Superior temporal gyrus (tissue), 1 donor: Measurements from ENCODE around the gene NINJ2.

Experiments
- DNase-seq: peaks from one replicate; pipeline ENCODE4 v3.0.0-alpha.2; 2016; ENCODE audit errors: extremely low spot score

Gene NINJ2

GRCh38 chr12:531951-532585 lies 131.2 kb downstream of the NINJ2 start:
- no peak for DNase-seq

GRCh38 chr12:530821-531220 lies 132.4 kb downstream of the NINJ2 start:
- DNase-seq, result no peak

GRCh38 chr12:530308-530707 lies 132.9 kb downstream of the NINJ2 start:
- peak; percentile 33 for DNase-seq

- DNase-seq, result no peak
Measured at GRCh38 chr12:527729-528128, 135.5 kb downstream of the NINJ2 start.

- DNase-seq, result no peak
Measured at GRCh38 chr12:527241-527640, 136.0 kb downstream of the NINJ2 start.

- DNase-seq, result no peak
Measured at GRCh38 chr12:526089-526488, 137.2 kb downstream of the NINJ2 start.

- DNase-seq, result no peak
Measured at GRCh38 chr12:524167-524951, 138.9 kb downstream of the NINJ2 start.

- no peak for DNase-seq
Measured at GRCh38 chr12:522692-523378, 140.4 kb downstream of the NINJ2 start.

GRCh38 chr12:520119-520518 lies 143.1 kb downstream of the NINJ2 start:
- no peak for DNase-seq

- no peak for DNase-seq
Measured at GRCh38 chr12:517538-517937, 145.7 kb downstream of the NINJ2 start.
